Fibroblast of lung (primary cell): ENCODE results near the gene NTNG1. TPM values are rescaled to one million over a fixed set of nuclear protein-coding genes. Genes with fewer than 3 reads are reported as not detected.

Experiments
- DNase-seq, 2 donors: peaks; one replicate each; pipeline versions ENCODE4 v3.0.0 to v3.0.0-alpha.2; 2010; ENCODE audit warnings: low read depth in 2 of 2
- H2AFZ ChIP-seq: 2 replicates; pipeline ENCODE4 v1.5.1; 2012; ENCODE audit warnings: low read length, control low read depth, inconsistent platforms
- H3K27ac ChIP-seq: 2 replicates; pipeline ENCODE4 v1.5.1; 2011; ENCODE audit warnings: low read length, control low read depth; ENCODE audit not compliant: insufficient read depth
- H3K27me3 ChIP-seq: 2 replicates; pipeline ENCODE4 v1.5.1; 2011; ENCODE audit warnings: mild to moderate bottlenecking, low read length; ENCODE audit not compliant: control insufficient read depth, insufficient read depth
- H3K36me3 ChIP-seq: 2 replicates; pipeline ENCODE4 v1.5.1; 2011; ENCODE audit warnings: low read length; ENCODE audit not compliant: control insufficient read depth, insufficient read depth
- H3K4me1 ChIP-seq: 2 replicates; pipeline ENCODE4 v1.5.1; 2011; ENCODE audit warnings: low read length; ENCODE audit not compliant: control insufficient read depth, insufficient read depth; ENCODE audit errors: extremely low read depth
- H3K4me2 ChIP-seq: 2 replicates; pipeline ENCODE4 v1.5.1; 2011; ENCODE audit warnings: low read length, control low read depth; ENCODE audit not compliant: insufficient read depth; ENCODE audit errors: extremely low read depth
- H3K4me3 ChIP-seq, 4 experiments: fragments of 200-600 bp in 1 of 4; sonication (generic) in 1 of 4; replicated peaks in 1 of 4; 2 replicates each; pipeline ENCODE4 v1.5.1; 2011 to 2016; ENCODE audit warnings: low read length in 4 of 4, low read depth in 3 of 4, mild to moderate bottlenecking in 3 of 4, control low read depth in 2 of 4, inconsistent platforms in 1 of 4, mixed read lengths in 1 of 4; ENCODE audit not compliant: insufficient read depth in 1 of 4; ENCODE audit errors: control extremely low read depth in 1 of 4
- H3K79me2 ChIP-seq: 2 replicates; pipeline ENCODE4 v1.5.1; 2012; ENCODE audit warnings: mild to moderate bottlenecking, low read length, inconsistent platforms; ENCODE audit not compliant: control insufficient read depth, insufficient read depth
- H3K9ac ChIP-seq: 2 replicates; pipeline ENCODE4 v1.5.1; 2011; ENCODE audit warnings: mild to moderate bottlenecking, low read length, control low read depth; ENCODE audit not compliant: insufficient read depth
- H3K9me3 ChIP-seq: 2 replicates; pipeline ENCODE4 v1.5.1; 2012; ENCODE audit warnings: low read depth, low read length; ENCODE audit not compliant: control insufficient read depth, insufficient read depth
- H4K20me1 ChIP-seq: 2 replicates; pipeline ENCODE4 v1.5.1; 2011; ENCODE audit warnings: low read length; ENCODE audit not compliant: control insufficient read depth, insufficient read depth; ENCODE audit errors: extremely low read depth
- CTCF ChIP-seq, 2 donors: IDR thresholded peaks in 1 of 2; conservative IDR thresholded peaks in 1 of 2; 1 replicate in 1 of 2; 2 replicates in 1 of 2; pipeline ENCODE4 v1.5.1; 2011 to 2012; ENCODE audit warnings: low read length in 2 of 2, control low read depth in 1 of 2, inconsistent platforms in 1 of 2, low read depth in 1 of 2, mild to moderate bottlenecking in 1 of 2
- EZH2 ChIP-seq: IDR thresholded peaks from 2 replicates; pipeline ENCODE4 v1.5.1; 2012; ENCODE audit warnings: low read length, control low read depth, mild to moderate bottlenecking; ENCODE audit errors: missing control alignments
- polyA plus RNA-seq, 2 donors: library from polyadenylated mRNA; depleted of rRNA in 1 of 2; stranded (reverse) in 1 of 2; unstranded in 1 of 2; fragments of >200 nt; gene quantifications; 2 replicates each; pipeline ENCODE4 v1.2.1, GENCODE V29; 2011 to 2012; ENCODE audit warnings: missing spikeins in 1 of 2
- total RNA-seq: library from RNA; depleted of rRNA; stranded (reverse); fragments of >200 nt; gene quantifications from 2 replicates; pipeline ENCODE4 v1.2.1, GENCODE V29; 2014

Gene NTNG1
- total and polyA plus RNA-seq, 2 donors (not counting 1 experiment from before 2014, with no cell fraction given): 0.82 to 8.6 TPM

GRCh38 chr1:107264561-107264960 lies 123.7 kb downstream of the NTNG1 start:
- TF ChIP-seq CTCF (conservative IDR thresholded peaks at IDR 0.05 in 1 of 2, IDR thresholded peaks at IDR 0.05 in 1 of 2; ENCODE audit: low read depth in 1 of 2, low read length in 2 of 2) (no peak), EZH2 (no peak)
- peak; percentile 22 to 63 for DNase-seq
- Histone ChIP-seq H3K9me3 (no peaks in the 10 kb centered on the region), H3K9ac (no peak overlapping the region), H3K27me3 (no peaks in the 10 kb centered on the region), H3K36me3 (no peaks in the 10 kb centered on the region), H3K4me3 (no peak overlapping the region), H3K79me2 (no peaks in the 10 kb centered on the region), H3K27ac (no peak overlapping the region), H4K20me1 (no peaks in the 10 kb centered on the region), H2AFZ (no peak overlapping the region), H3K4me2 (peak overlapping the region; percentile 10), H3K4me1 (no peaks in the 10 kb centered on the region)

- Histone ChIP-seq H3K4me1 (no peaks in the 10 kb centered on the region), H3K36me3 (no peaks in the 10 kb centered on the region), H4K20me1 (no peaks in the 10 kb centered on the region), H2AFZ (no peak overlapping the region), H3K9me3 (no peaks in the 10 kb centered on the region), H3K27ac (no peak overlapping the region), H3K4me2 (no peak overlapping the region), H3K4me3 (no peak overlapping the region), H3K9ac (no peak overlapping the region), H3K27me3 (no peaks in the 10 kb centered on the region), H3K79me2 (no peaks in the 10 kb centered on the region)
- no peak for DNase-seq
- no peak for TF ChIP-seq EZH2
- TF ChIP-seq CTCF (conservative IDR thresholded peaks at IDR 0.05 in 1 of 2, IDR thresholded peaks at IDR 0.05 in 1 of 2; ENCODE audit: low read depth in 1 of 2, low read length in 2 of 2): no peak
Measured at GRCh38 chr1:107267489-107267888, 126.7 kb downstream of the NTNG1 start.

DNA sequence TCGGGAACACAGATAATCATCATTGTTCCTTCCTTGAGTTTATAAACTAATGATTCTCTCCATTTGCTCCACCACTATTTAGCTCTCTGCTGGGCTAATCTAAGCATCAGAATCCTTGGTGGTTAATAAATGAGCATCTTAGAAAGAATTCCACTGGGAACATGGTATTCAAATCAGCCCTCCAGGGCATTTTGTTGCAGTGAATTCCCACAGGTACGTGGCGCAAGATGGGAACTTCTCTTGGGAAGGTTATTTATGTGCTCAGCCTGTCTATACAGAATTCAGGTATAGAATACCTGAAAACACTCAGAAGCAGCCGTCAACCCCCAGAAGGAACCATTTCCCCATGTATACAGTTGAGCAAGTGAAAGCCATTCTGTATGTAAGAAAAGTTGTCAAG lies 131.5 kb downstream of the NTNG1 start:
- no peaks in the 10 kb centered on the region for H4K20me1 ChIP-seq
- H3K27me3 ChIP-seq: no peaks in the 10 kb centered on the region
- no peak overlapping the region for H3K27ac ChIP-seq
- no peak overlapping the region for H3K9ac ChIP-seq
- H3K79me2 ChIP-seq: no peaks in the 10 kb centered on the region
- no peaks in the 10 kb centered on the region for H3K4me1 ChIP-seq
- no peak overlapping the region for H3K4me3 ChIP-seq
- H3K36me3 ChIP-seq: no peaks in the 10 kb centered on the region
- no peaks in the 10 kb centered on the region for H3K9me3 ChIP-seq
- H2AFZ ChIP-seq: no peak overlapping the region
- H3K4me2 ChIP-seq: no peak overlapping the region
- no peak for TF ChIP-seq EZH2
- TF ChIP-seq CTCF (conservative IDR thresholded peaks at IDR 0.05 in 1 of 2, IDR thresholded peaks at IDR 0.05 in 1 of 2; ENCODE audit: low read depth in 1 of 2, low read length in 2 of 2): no peak
- DNase-seq: no peak
